Activated naive CD4-positive, alpha-beta T cell treated with anti-CD3 and anti-CD28 coated beads, Interleukin-2, amount 10 ng/mL, durations not matched to agents 7 days and 5 days (primary cell): Measurements from ENCODE around the gene HSD11B1.

Source experiments
- CTCF ChIA-PET: fragments of 350-600 bp; sonication (Branson Sonifier 250); formaldehyde crosslinking; loops from one replicate; lab custom pipeline; 2021; ENCODE audit warnings: antibody characterized with exemption; lab: Charles Lee
- DNase-seq: peaks from one replicate; pipeline ENCODE4 v3.0.0-alpha.2; 2020
- H3K27ac Mint-ChIP-seq: one replicate; pipeline ENCODE4 v1.8.0; 2021; ENCODE audit warnings: mild to moderate bottlenecking, moderate library complexity, mixed read lengths
- H3K27me3 Mint-ChIP-seq: one replicate; pipeline ENCODE4 v1.8.0; 2021; ENCODE audit warnings: mild to moderate bottlenecking, mixed read lengths
- H3K36me3 Mint-ChIP-seq: one replicate; pipeline ENCODE4 v1.8.0; 2021; ENCODE audit warnings: mixed read lengths
- H3K4me1 Mint-ChIP-seq: one replicate; pipeline ENCODE4 v1.8.0; 2021; ENCODE audit warnings: mixed read lengths
- H3K4me3 Mint-ChIP-seq: one replicate; pipeline ENCODE4 v1.8.0; 2021; ENCODE audit warnings: mild to moderate bottlenecking, moderate library complexity, mixed read lengths
- H3K9me3 Mint-ChIP-seq: one replicate; pipeline ENCODE4 v1.8.0; 2021; ENCODE audit warnings: mixed read lengths

HSD11B1 gene

GRCh38 chr1:209723756-209724693 lies 19.4 kb downstream of the HSD11B1 start:
- peak; percentile 48 for DNase-seq
- Mint-ChIP-seq H3K9me3 (peaks cover 3% of the 10 kb centered on the region), H3K27me3 (no peaks in the 10 kb centered on the region), H3K4me3 (no peak overlapping the region), H3K4me1 (peaks cover 32% of the 10 kb centered on the region), H3K27ac (peak overlapping the region; percentile 90), H3K36me3 (peaks cover 2% of the 10 kb centered on the region)
- CTCF ChIA-PET, result interaction anchor here (0.9 to 3.2 kb wide), 9 partner anchors 13 to 49 kb away, joined by 3 to 20 read pairs (median 4); partner anchors contain the start of gene G0S2

- no peaks in the 10 kb centered on the region for H3K9me3 Mint-ChIP-seq
- peaks cover 2% of the 10 kb centered on the region for H3K36me3 Mint-ChIP-seq
- H3K27ac Mint-ChIP-seq, result no peak overlapping the region
- no peak overlapping the region for H3K4me3 Mint-ChIP-seq
- CTCF ChIA-PET, result interaction anchor here (2.4 to 3.5 kb wide), 3 partner anchors 18 to 33 kb away, joined by 8 to 20 read pairs (median 10); no protein-coding TSS in a partner anchor
- no peaks in the 10 kb centered on the region for H3K27me3 Mint-ChIP-seq
- peaks cover 37% of the 10 kb centered on the region for H3K4me1 Mint-ChIP-seq
- no peak for DNase-seq
Measured at GRCh38 chr1:209727286-209727685, 22.6 kb downstream of the HSD11B1 start.

DNA sequence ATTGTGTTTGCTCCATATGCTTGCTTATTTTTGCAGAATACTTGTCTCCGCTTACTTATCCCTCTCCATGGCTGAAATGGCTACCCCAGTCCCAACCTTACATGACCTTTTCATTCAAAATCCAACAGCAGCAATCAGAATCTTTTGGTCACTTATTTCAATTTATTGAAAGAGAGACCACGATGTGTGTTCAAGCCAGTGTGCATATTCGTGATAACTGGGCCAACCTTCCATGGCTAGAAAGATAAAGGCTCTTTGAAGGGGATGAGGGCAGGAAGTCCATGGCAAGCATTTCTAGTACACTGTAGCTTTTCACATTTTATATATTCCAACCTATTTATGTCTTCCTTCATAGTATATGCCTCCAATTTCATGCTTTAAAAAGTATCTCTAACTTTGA lies 23.1 kb downstream of the HSD11B1 start:
- DNase-seq, result no peak
- Mint-ChIP-seq H3K36me3 (peaks cover 2% of the 10 kb centered on the region), H3K27ac (no peak overlapping the region), H3K4me1 (peaks cover 37% of the 10 kb centered on the region), H3K9me3 (no peaks in the 10 kb centered on the region), H3K27me3 (no peaks in the 10 kb centered on the region), H3K4me3 (no peak overlapping the region)
- CTCF ChIA-PET, result interaction anchor here (0.6 to 3.5 kb wide), 6 partner anchors 17 to 158 kb away, joined by 3 to 10 read pairs (median 6); no protein-coding TSS in a partner anchor

DNA sequence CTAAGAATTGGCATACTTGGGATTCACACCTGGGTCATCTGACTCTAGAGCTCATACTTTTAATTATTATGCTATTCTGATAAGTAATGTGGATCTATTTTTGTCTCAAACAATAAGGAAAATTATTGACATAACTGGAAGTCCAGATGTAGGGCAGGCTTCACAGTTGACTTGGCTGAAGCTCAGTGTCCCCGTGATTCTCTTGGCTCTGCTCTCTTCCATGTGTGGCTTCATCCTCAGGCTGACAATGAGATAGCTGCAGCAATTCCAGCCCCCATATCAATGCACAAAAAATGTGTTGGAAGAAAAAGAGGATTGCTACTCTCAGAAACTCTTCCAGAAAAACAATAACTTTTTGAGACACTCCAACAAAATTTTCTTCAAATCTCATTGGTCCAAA lies 23.8 kb downstream of the HSD11B1 start:
- H3K36me3 Mint-ChIP-seq, result peaks cover 2% of the 10 kb centered on the region
- H3K27ac Mint-ChIP-seq, result no peak overlapping the region
- H3K9me3 Mint-ChIP-seq, result no peaks in the 10 kb centered on the region
- peaks cover 37% of the 10 kb centered on the region for H3K4me1 Mint-ChIP-seq
- DNase-seq, result no peak
- H3K4me3 Mint-ChIP-seq, result no peak overlapping the region
- CTCF ChIA-PET, result interaction anchor here (0.8 to 3.5 kb wide), 6 partner anchors 10 to 159 kb away, joined by 3 to 10 read pairs (median 6); no protein-coding TSS in a partner anchor
- no peaks in the 10 kb centered on the region for H3K27me3 Mint-ChIP-seq

GRCh38 chr1:209729436-209729835 lies 24.8 kb downstream of the HSD11B1 start:
- CTCF ChIA-PET, result interaction anchor here (2.4 kb wide), 1 partner anchor 19 kb away, joined by 9 read pairs; no protein-coding TSS in a partner anchor
- H3K4me1 Mint-ChIP-seq, result peaks cover 27% of the 10 kb centered on the region
- H3K27me3 Mint-ChIP-seq, result no peaks in the 10 kb centered on the region
- H3K4me3 Mint-ChIP-seq, result no peak overlapping the region
- H3K9me3 Mint-ChIP-seq, result no peaks in the 10 kb centered on the region
- no peak overlapping the region for H3K27ac Mint-ChIP-seq
- DNase-seq, result no peak
- peaks cover 2% of the 10 kb centered on the region for H3K36me3 Mint-ChIP-seq

DNA sequence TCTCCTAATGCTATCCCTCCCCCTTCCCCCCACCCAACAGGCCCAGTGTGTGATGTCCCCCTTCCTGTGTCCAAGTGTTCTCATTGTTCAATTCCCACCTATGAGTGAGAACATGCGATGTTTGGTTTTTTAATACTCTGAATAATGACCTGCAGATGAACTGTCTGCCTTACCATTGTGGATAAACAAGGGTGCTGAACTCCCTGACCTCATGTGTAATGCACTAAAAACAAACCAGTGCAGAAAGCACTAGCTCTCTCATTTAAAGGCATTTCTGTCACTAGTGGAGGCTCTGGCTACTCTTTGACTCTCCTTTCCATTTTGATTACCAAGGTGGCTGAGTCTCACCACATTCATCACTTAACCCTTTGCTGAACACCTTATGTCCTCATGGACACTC lies 28.1 kb downstream of the HSD11B1 start:
- Mint-ChIP-seq H3K27ac (no peak overlapping the region), H3K27me3 (no peaks in the 10 kb centered on the region), H3K9me3 (no peaks in the 10 kb centered on the region), H3K4me3 (no peak overlapping the region), H3K4me1 (peaks cover 9% of the 10 kb centered on the region), H3K36me3 (peaks cover under 1% of the 10 kb centered on the region)
- no peak for DNase-seq
- CTCF ChIA-PET, result no interaction called here

DNA sequence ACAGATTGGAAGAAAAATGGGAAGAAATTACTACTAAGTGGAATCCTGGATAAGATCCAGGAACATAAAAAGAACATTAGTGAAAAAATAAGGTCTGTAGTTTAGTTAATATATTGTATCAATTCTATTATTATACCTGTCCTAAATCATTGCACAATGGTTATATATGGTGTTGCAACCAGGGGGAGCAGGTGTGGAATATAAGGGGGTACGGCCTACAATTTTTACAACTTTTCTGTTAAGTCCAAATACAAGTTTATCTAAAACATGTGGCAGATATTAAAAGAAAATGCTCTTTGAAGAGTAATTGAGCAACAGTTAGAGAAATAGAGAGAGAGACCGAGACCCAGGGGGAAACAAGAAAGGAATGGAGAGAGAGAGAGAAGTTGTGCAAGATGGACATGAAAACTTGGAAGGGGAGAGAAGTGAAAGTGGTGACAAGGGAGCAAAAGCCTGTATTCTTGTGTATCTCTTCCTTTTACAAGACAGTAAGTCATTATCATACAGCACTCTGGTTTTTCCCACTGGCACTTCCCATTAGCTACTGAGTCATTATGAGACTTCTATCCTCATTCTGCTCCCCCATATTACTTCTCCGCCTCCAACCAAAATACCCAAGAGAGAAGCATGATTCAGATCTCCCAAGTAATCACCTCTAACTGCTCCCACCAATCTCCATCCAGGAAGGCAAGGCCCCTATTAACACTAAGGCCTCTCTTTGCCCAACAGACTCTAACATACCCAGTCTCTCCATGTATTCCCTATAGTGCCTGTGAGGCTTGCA lies 29.0 kb downstream of the HSD11B1 start:
- no peaks in the 10 kb centered on the region for H3K27me3 Mint-ChIP-seq
- CTCF ChIA-PET, result interaction anchor here (0.6 to 1.3 kb wide), 8 partner anchors 8 to 156 kb away, joined by 3 to 5 read pairs (median 3); no protein-coding TSS in a partner anchor
- H3K4me1 Mint-ChIP-seq, result peaks cover 8% of the 10 kb centered on the region
- DNase-seq, result no peak
- H3K27ac Mint-ChIP-seq, result no peak overlapping the region
- H3K9me3 Mint-ChIP-seq, result no peaks in the 10 kb centered on the region
- H3K4me3 Mint-ChIP-seq, result no peak overlapping the region
- H3K36me3 Mint-ChIP-seq, result no peaks in the 10 kb centered on the region

GRCh38 chr1:209736490-209737117 lies 32.0 kb downstream of the HSD11B1 start:
- CTCF ChIA-PET, result interaction anchor here (0.7 to 2.6 kb wide), 8 partner anchors 10 to 160 kb away, joined by 3 to 8 read pairs (median 5); no protein-coding TSS in a partner anchor
- peaks cover 6% of the 10 kb centered on the region for H3K4me1 Mint-ChIP-seq
- no peak for DNase-seq
- no peak overlapping the region for H3K27ac Mint-ChIP-seq
- no peaks in the 10 kb centered on the region for H3K27me3 Mint-ChIP-seq
- no peak overlapping the region for H3K4me3 Mint-ChIP-seq
- H3K36me3 Mint-ChIP-seq, result no peaks in the 10 kb centered on the region
- H3K9me3 Mint-ChIP-seq, result no peaks in the 10 kb centered on the region

- DNase-seq, result no peak
- H3K27me3 Mint-ChIP-seq, result no peaks in the 10 kb centered on the region
- H3K4me3 Mint-ChIP-seq, result no peak overlapping the region
- H3K9me3 Mint-ChIP-seq, result no peaks in the 10 kb centered on the region
- CTCF ChIA-PET, result interaction anchor here (1.1 to 2.6 kb wide), 6 partner anchors 9 to 160 kb away, joined by 3 to 8 read pairs (median 6); no protein-coding TSS in a partner anchor
- peaks cover 11% of the 10 kb centered on the region for H3K4me1 Mint-ChIP-seq
- no peaks in the 10 kb centered on the region for H3K36me3 Mint-ChIP-seq
- H3K27ac Mint-ChIP-seq, result no peak overlapping the region
Measured at GRCh38 chr1:209737118-209737505, 32.5 kb downstream of the HSD11B1 start.

GRCh38 chr1:209738270-209738669 lies 33.6 kb downstream of the HSD11B1 start:
- CTCF ChIA-PET, result interaction anchor here (0.6 to 2.2 kb wide), 4 partner anchors 10 to 31 kb away, joined by 3 to 8 read pairs (median 5); no protein-coding TSS in a partner anchor
- DNase-seq, result no peak

GRCh38 chr1:209741193-209741592 lies 36.5 kb downstream of the HSD11B1 start:
- no peak overlapping the region for H3K27ac Mint-ChIP-seq
- H3K27me3 Mint-ChIP-seq, result no peaks in the 10 kb centered on the region
- no peak for DNase-seq
- CTCF ChIA-PET, result no interaction called here
- H3K4me3 Mint-ChIP-seq, result no peak overlapping the region
- H3K36me3 Mint-ChIP-seq, result no peaks in the 10 kb centered on the region
- no peaks in the 10 kb centered on the region for H3K9me3 Mint-ChIP-seq
- H3K4me1 Mint-ChIP-seq, result peaks cover 27% of the 10 kb centered on the region

More at GRCh38 chr1:209738270-209738669, 33.6 kb downstream of the HSD11B1 start:
- Mint-ChIP-seq H3K36me3 (no peaks in the 10 kb centered on the region), H3K4me3 (no peak overlapping the region), H3K27ac (no peak overlapping the region), H3K27me3 (no peaks in the 10 kb centered on the region), H3K9me3 (no peaks in the 10 kb centered on the region), H3K4me1 (peaks cover 22% of the 10 kb centered on the region)

DNA sequence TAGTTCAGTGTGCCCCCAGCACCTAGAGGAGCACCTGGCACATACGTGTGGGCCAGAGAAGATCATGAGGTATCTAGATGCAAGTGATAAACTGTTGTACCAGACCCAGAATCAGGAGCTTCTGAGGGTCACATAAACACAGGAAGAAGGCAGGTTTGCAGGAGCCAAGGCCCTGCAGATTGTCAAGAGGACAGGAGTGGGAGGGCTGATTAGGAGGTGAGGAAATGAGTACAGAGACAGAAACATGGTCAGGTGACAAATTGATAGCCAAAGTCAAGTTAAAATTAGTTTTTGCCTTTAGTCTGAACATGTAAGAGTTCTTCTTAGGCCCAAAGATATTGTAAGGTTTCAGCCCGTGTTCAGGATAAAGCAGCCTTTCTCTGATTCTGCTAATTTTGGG lies 37.2 kb downstream of the HSD11B1 start:
- CTCF ChIA-PET, result interaction anchor here (1.3 kb wide), 1 partner anchor 26 kb away, joined by 3 read pairs; no protein-coding TSS in a partner anchor
- H3K9me3 Mint-ChIP-seq, result no peaks in the 10 kb centered on the region
- peaks cover 31% of the 10 kb centered on the region for H3K4me1 Mint-ChIP-seq
- H3K36me3 Mint-ChIP-seq, result no peaks in the 10 kb centered on the region
- peak overlapping the region; percentile 74 for H3K27ac Mint-ChIP-seq
- DNase-seq, result no peak
- H3K27me3 Mint-ChIP-seq, result no peaks in the 10 kb centered on the region
- no peak overlapping the region for H3K4me3 Mint-ChIP-seq

GRCh38 chr1:209742409-209743144 lies 37.9 kb downstream of the HSD11B1 start:
- CTCF ChIA-PET, result interaction anchor here (1.0 to 1.3 kb wide), 2 partner anchors 26 to 85 kb away, joined by 3 read pairs; no protein-coding TSS in a partner anchor
- no peaks in the 10 kb centered on the region for H3K36me3 Mint-ChIP-seq
- no peak overlapping the region for H3K27ac Mint-ChIP-seq
- no peaks in the 10 kb centered on the region for H3K9me3 Mint-ChIP-seq
- no peak overlapping the region for H3K4me3 Mint-ChIP-seq
- peaks cover 38% of the 10 kb centered on the region for H3K4me1 Mint-ChIP-seq
- H3K27me3 Mint-ChIP-seq, result no peaks in the 10 kb centered on the region
- DNase-seq, result no peak
